K562 (cell line): ENCODE data around the gene FBXO4. TPM values are rescaled to one million over a fixed set of nuclear protein-coding genes. Genes with fewer than 3 reads are reported as not detected.

Experiments used
- CBX8 ChIP-seq: fragments of 200-600 bp; sonication (generic); IDR thresholded peaks from 2 replicates; pipeline ENCODE4 v1.6.1; 2012; ENCODE audit warnings: borderline replicate concordance, mixed run types, low read depth, mild to moderate bottlenecking, moderate library complexity, mixed read lengths, low read length, control low read depth, inconsistent platforms; ENCODE audit not compliant: poor library complexity, severe bottlenecking; ENCODE audit errors: extremely low read depth
- CHD4 ChIP-seq: fragments of 200-600 bp; sonication (generic); IDR thresholded peaks from 3 replicates; pipeline ENCODE4 v1.6.1; 2012; ENCODE audit warnings: low read depth, mild to moderate bottlenecking, mixed read lengths, low read length, inconsistent platforms; ENCODE audit not compliant: insufficient read depth, insufficient replicate concordance, poor library complexity, severe bottlenecking
- ELF4 ChIP-seq: fragments of 450-650 bp; formaldehyde crosslinking; IDR thresholded peaks from 2 replicates; pipeline ENCODE4 v1.4.0; 2022; ENCODE audit warnings: missing genetic modification characterization
- ESRRB ChIP-seq: fragments of 250-450 bp; sonication (Bioruptor Pico); IDR thresholded peaks from 2 replicates; pipeline ENCODE4 v1.5.0; 2020; ENCODE audit warnings: mild to moderate bottlenecking, moderate library complexity, borderline replicate concordance
- HDGF ChIP-seq: fragments of 450-650 bp; IDR thresholded peaks from 2 replicates; pipeline ENCODE4 v1.6.1; 2016
- HMG20A ChIP-seq: fragments of 450-650 bp; formaldehyde crosslinking; conservative IDR thresholded peaks from 2 replicates; pipeline ENCODE4 v1.4.0; 2020; ENCODE audit warnings: mild to moderate bottlenecking, mixed read lengths
- MTA1 ChIP-seq: fragments of 450-650 bp; IDR thresholded peaks from 2 replicates; pipeline ENCODE4 v1.6.1; 2017; ENCODE audit warnings: borderline replicate concordance
- MYNN ChIP-seq, 2 experiments: sonication (generic); formaldehyde crosslinking in 1 of 2; IDR thresholded peaks; 2 replicates each; pipeline versions ENCODE4 v1.5.0 to v1.6.1; 2016 to 2020; ENCODE audit warnings: antibody characterized with exemption in 1 of 2, missing genetic modification reagents in 1 of 2
- POLR2G ChIP-seq: fragments of 200-400 bp; formaldehyde crosslinking; IDR thresholded peaks from 2 replicates; pipeline ENCODE4 v1.6.1; 2017; ENCODE audit warnings: low read depth, mild to moderate bottlenecking, antibody characterized with exemption, low read length, moderate library complexity
- SETDB1 ChIP-seq: IDR thresholded peaks from one replicate; pipeline ENCODE4 v1.6.1; 2012; ENCODE audit warnings: low read length, control low read depth, inconsistent platforms
- SRSF9 ChIP-seq: fragments of 200-400 bp; formaldehyde crosslinking; IDR thresholded peaks from 2 replicates; pipeline ENCODE4 v1.6.1; 2017; ENCODE audit warnings: low read depth, low read length, borderline replicate concordance
- TRIM24 ChIP-seq, 2 experiments: fragments of 450-650 bp; IDR thresholded peaks; 2 replicates each; pipeline ENCODE4 v1.6.1; 2016
- ZFP1 ChIP-seq: fragments of 450-650 bp; formaldehyde crosslinking; IDR thresholded peaks from 2 replicates; pipeline ENCODE4 v1.4.0; 2020; ENCODE audit warnings: mild to moderate bottlenecking, mixed read lengths
- ZFP36 ChIP-seq: fragments of 150-350 bp; IDR thresholded peaks from 2 replicates; pipeline ENCODE4 v1.6.1; 2018; ENCODE audit warnings: low read length, low read depth; ENCODE audit not compliant: partially characterized antibody
- ZFX ChIP-seq: sonication (generic); formaldehyde crosslinking; IDR thresholded peaks from 2 replicates; pipeline ENCODE4 v1.8.0; 2022; ENCODE audit warnings: mild to moderate bottlenecking, missing genetic modification reagents, moderate library complexity
- ZHX1 ChIP-seq: fragments of 150-350 bp; conservative IDR thresholded peaks from 2 replicates; pipeline ENCODE4 v1.6.1; 2014; ENCODE audit warnings: low read length
- ZKSCAN1 ChIP-seq: fragments of 150-350 bp; IDR thresholded peaks from 2 replicates; pipeline ENCODE4 v1.6.1; 2016; ENCODE audit warnings: low read depth, low read length
- ZNF212 ChIP-seq: fragments of 450-650 bp; formaldehyde crosslinking; IDR thresholded peaks from 2 replicates; pipeline ENCODE4 v1.4.0; 2020; ENCODE audit warnings: mild to moderate bottlenecking
- ZNF561 ChIP-seq: fragments of 450-650 bp; formaldehyde crosslinking; conservative IDR thresholded peaks from 2 replicates; pipeline ENCODE4 v1.4.0; 2020; ENCODE audit warnings: mild to moderate bottlenecking, moderate library complexity
- ZNF695 ChIP-seq: fragments of 450-650 bp; formaldehyde crosslinking; IDR thresholded peaks from 2 replicates; pipeline ENCODE4 v1.4.0; 2020; ENCODE audit warnings: mild to moderate bottlenecking, moderate library complexity
- polyA plus RNA-seq, 8 experiments: library from polyadenylated mRNA; depleted of rRNA in 4 of 8; stranded (reverse) in 5 of 8; unstranded in 3 of 8; fragments of >200 nt; fragmentation: Nextera tagmentation in 2 of 8; fragmentation: Illumina TruSeq in 1 of 8; extraction: Ambion mirVana in 2 of 8; extraction: Trizol in 1 of 8; gene quantifications; 2 replicates each; pipeline versions ENCODE4 v1.2.1 to v1.2.3, GENCODE V29; 2011 to 2014; ENCODE audit warnings: inconsistent platforms in 1 of 8, missing spikeins in 1 of 8
- total RNA-seq, 7 experiments: library from RNA; depleted of rRNA in 6 of 7; stranded (reverse); fragments of >200 nt in 6 of 7; fragmentation: Illumina TruSeq in 2 of 7; extraction: Trizol in 2 of 7; gene quantifications; 2 replicates each; pipeline versions ENCODE4 v1.2.1 to v1.2.3, GENCODE V29; 2011 to 2021; ENCODE audit warnings: low replicate concordance in 1 of 7
- TF ChIP-seq, protein P1 (sequence below): fragments of 250-450 bp; sonication (Bioruptor Pico); IDR thresholded peaks from 2 replicates; pipeline ENCODE4 v1.5.0; 2021
- TF ChIP-seq, protein P2 (sequence below), 2 experiments: fragments of 450-650 bp; IDR thresholded peaks; 2 replicates each; pipeline ENCODE4 v1.6.1; 2016

FBXO4 gene
- total and polyA plus RNA-seq, 9 of the 15 experiments (the other 6 are each of a cell fraction or from before 2014, with no cell fraction given) = 5.9 to 33.4 (median 19.6) TPM

GRCh38 chr5:41924872-41925554 is at the start of gene FBXO4 (continued):
- TF ChIP-seq SRSF9 (no peak), POLR2G (peak; percentile 99), MYNN (IDR thresholded peaks at IDR 0.05) (peak; percentile 89), MYNN (CRISPR knock-in tag; IDR thresholded peaks at IDR 0.05) (no peak), ZNF561 (no peak), ESRRB (CRISPR knock-in tag) (no peak), HDGF (0 out of 2 replicates have a peak, but pooled peaks have one; percentile 84), ZFX (peak; percentile 99), ZFP1 (CRISPR knock-in tag) (0 out of 2 replicates have a peak, but pooled peaks have one; percentile 24), ZFP36 (peak; percentile 22), CHD4 (no peak), ZHX1 (0 out of 2 replicates have a peak, but pooled peaks have one; percentile 17), CBX8 (no peak), MTA1 (peak; percentile 79), TRIM24 (IDR thresholded peaks at IDR 0.05) (peak in 1 of 2 experiments; percentile 57; a peak in 2 of 4 replicates), SETDB1 (peak; percentile 77), ZNF695 (CRISPR knock-in tag) (no peak), ZNF212 (0 out of 2 replicates have a peak, but pooled peaks have one; percentile 46), ELF4 (CRISPR knock-in tag) (peak; percentile 42; the same call in 1 of the 2 replicates), HMG20A (CRISPR knock-in tag) (no peak), ZKSCAN1 (peak; percentile 86)
- TF ChIP-seq, protein P1, sequence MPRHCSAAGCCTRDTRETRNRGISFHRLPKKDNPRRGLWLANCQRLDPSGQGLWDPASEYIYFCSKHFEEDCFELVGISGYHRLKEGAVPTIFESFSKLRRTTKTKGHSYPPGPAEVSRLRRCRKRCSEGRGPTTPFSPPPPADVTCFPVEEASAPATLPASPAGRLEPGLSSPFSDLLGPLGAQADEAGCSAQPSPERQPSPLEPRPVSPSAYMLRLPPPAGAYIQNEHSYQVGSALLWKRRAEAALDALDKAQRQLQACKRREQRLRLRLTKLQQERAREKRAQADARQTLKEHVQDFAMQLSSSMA (CRISPR knock-in tag) = no peak; the same call in 1 of the 2 replicates
- TF ChIP-seq, protein P2, sequence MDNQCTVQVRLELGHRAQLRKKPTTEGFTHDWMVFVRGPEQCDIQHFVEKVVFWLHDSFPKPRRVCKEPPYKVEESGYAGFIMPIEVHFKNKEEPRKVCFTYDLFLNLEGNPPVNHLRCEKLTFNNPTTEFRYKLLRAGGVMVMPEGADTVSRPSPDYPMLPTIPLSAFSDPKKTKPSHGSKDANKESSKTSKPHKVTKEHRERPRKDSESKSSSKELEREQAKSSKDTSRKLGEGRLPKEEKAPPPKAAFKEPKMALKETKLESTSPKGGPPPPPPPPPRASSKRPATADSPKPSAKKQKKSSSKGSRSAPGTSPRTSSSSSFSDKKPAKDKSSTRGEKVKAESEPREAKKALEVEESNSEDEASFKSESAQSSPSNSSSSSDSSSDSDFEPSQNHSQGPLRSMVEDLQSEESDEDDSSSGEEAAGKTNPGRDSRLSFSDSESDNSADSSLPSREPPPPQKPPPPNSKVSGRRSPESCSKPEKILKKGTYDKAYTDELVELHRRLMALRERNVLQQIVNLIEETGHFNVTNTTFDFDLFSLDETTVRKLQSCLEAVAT (IDR thresholded peaks at IDR 0.05) = peak; percentile 69 to 85; a peak in 3 of 4 replicates
